RPMI7951 (cell line): ENCODE measurements around the gene DMGDH. TPM values are rescaled to one million over a fixed set of nuclear protein-coding genes. Genes with fewer than 3 reads are reported as not detected.

Experiments used
- DNase-seq: peaks from one replicate; pipeline ENCODE4 v3.0.0-alpha.2; 2012; ENCODE audit warnings: low read depth
- total RNA-seq: library from RNA; depleted of rRNA; stranded (reverse); fragments of >200 nt; shearing (Covaris generic); gene quantifications from 2 replicates; pipeline ENCODE4 v1.2.3, GENCODE V29; 2014

The DMGDH gene
- total RNA-seq, 1 experiment from 2014 or later = not detected

DNA sequence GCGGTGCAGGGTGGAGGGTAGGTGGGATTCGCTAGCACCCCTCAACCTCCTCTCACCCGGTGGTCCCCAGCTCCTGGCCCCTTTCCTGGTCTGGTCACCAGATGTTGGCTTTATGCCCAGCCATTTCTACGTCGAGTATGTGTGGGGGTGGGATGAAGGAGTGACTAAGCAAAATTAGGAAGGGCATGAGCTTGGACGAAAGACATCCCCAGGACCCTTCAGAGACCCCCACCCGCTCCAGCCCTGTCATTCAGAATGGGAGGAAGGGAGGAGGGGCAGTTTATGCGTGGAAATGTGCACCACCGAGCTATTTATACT lies 835 bp upstream of the DMGDH start:
- no peak for DNase-seq

DNA sequence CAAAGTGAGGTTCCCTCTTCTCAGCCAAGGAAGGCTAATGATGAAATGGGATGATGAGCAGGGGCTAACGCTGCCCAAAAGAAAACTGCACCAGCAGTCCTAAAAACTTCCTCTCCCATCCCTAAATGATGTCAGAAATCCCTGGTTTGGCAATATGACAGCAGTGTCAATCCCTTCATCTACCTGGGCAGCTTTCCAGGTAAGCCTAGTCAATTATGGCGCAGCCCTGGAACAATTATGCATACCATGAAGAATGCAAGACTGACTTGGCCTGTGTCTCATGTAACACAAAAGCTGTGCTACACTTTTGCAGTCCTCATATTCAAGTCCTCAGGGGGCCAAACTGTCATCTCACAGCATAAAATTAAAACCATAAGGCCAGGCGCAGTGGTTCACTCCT lies 7.0 kb downstream of the DMGDH start:
- no peak for DNase-seq

DNA sequence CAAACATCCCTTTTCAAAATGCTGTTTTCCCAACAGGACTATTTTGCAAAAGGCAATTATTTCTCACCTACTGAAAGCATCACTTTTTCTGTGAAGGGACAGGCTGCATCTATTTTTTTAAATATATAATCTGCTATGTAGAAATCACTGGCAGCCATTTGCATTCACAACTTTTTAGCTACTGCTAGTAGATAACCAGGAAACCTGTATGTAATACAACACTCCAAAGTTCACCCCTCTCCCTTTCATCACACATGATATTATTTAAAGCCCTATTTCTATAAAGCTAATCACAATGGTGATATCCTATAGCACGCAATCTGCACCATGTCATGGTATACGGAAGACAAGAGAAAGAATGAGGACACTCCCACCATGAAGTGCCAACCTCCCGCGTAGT lies 9.8 kb downstream of the DMGDH start:
- DNase-seq = no peak

DNA sequence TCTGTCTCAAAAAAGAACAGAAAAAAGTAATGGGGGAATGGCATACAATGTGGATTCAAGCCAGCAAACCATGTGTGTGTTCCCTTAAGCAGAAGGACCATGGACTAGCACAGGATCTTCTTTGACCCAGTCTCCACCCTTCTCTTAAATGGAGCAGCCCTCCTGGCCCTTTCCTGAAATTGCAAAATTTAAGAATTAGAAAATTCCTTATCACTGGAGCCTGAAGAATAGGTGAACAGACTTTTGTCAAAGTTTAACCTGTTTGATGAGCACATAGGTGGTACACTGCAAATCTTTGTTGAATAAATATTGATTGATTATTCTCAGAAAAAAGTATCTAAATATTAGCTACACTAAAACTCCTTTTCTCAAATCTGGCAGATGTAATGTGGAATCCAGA lies 12.6 kb downstream of the DMGDH start:
- DNase-seq = no peak

DNA sequence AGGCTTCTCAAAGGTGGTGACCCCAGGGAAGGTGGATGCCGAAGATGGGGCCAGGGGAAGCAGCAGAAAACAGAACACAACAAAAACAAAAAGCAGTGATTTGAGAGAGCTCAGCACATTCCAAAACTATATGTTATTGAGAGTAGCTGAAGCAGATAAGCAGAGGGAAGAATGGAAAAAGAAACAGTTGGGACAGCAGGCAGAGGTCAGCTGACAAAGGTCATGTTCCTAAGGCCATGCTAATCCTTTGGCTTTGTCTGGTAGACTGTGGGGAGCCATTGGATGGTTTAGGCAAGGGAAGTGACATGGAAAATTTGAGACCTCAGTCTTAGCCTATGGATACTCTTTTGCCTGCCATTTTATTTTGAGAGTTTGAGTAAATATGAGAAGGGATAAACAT lies 14.5 kb downstream of the DMGDH start:
- no peak for DNase-seq

GRCh38 chr5:79053321-79053720 lies 16.2 kb downstream of the DMGDH start:
- no peak for DNase-seq

GRCh38 chr5:79050498-79050897 lies 19.0 kb downstream of the DMGDH start:
- no peak for DNase-seq

GRCh38 chr5:79048437-79048836 lies 21.0 kb downstream of the DMGDH start:
- no peak for DNase-seq

DNA sequence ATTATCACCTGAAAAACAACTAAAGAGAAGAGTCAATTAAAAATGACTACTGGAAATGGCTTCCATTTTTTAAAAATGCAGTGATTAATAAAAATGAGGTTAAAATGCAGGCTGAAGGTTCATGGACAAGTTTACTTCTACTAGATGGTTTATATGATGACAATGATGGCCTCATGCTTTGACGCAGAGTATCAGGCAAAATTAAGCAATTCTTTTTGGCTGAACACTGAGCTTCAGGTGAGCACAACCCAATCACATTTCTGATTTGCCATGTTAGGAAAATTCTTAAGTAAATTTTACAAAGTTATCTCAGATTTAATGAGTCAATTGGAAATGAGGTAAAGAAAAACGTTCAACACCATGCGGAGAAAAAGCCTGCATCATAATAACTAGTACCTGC lies 22.3 kb downstream of the DMGDH start:
- no peak for DNase-seq

DNA sequence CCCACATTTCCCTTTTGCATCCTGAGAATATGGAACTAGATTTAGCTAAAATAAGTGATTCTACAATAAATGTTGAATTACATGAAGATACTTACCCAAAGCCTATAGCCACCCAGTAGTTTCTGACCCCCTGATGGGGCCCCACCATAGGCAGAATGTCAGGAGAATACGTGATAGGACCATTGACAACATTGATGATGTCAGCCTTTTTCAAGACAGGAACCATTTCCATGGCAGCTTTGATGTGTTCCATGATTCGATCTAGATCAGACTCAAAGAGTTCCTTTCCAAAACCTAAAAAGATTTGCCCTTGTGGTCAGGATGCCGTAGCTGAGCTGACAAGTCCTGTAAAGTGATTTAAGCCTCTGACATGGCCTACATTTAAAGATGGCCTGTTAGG lies 27.3 kb downstream of the DMGDH start:
- no peak for DNase-seq

DNA sequence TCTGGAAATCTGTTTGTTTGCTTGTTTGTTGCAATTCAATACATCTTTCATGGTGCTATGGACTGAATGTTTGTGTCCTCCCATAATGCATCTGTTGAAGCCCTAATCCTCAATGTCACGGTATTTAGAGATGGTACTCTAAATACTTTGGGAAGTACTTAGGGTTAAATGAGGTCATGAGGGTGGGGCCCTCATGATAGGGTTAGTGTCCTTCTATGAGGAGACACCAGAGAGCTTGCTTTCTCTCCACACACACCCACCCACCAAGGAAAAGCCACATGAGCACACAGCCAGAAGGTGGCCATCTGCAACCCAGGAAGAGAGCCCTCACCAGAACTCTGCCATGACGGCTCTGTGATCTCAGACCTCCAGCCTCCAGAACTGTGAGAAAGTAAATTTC lies 32.7 kb downstream of the DMGDH start:
- no peak for DNase-seq

GRCh38 chr5:79035237-79035636 lies 34.2 kb downstream of the DMGDH start:
- DNase-seq = no peak

GRCh38 chr5:79032782-79033181 lies 36.7 kb downstream of the DMGDH start:
- no peak for DNase-seq

GRCh38 chr5:79032031-79032695 lies 37.3 kb downstream of the DMGDH start:
- DNase-seq = no peak

- no peak for DNase-seq
Measured at GRCh38 chr5:79031485-79031867, 38.0 kb downstream of the DMGDH start.

DNA sequence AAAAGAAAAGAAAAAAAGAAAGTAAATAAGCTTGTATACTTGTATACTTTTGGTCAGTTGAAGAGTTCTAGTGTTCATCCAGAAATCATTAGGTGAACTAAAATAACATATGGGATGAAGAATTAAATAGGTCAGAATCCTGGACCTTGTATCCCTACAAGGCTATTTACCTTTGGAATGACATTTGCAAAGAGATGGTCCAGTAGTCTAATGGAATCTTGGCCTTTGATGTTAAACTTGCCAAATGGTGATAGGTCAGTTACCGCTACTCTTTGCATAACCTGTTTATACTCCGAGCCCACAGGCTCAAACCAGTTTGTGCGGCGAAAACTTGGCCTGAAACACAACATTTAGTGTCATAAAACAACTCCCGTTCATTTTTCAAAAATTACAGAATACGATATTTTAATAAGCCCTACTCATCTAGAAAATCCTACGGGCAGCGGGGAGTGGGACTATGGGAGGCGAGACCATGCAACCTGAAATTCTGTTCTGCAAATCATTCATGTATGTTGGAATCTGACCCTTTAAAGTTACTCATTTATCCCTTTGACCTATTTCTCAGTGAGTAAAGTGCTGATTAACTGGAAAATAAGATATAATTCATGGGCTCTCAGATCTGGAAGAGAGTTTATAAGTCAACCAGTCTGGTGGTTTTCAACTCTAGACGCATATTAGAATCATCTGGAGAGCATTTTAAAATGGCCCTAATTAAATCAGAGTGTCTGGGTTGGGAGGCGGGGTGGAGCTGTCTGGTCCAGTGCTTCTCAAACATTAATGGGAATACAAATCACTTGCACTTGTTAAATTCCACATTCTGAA lies 38.6 kb downstream of the DMGDH start:
- DNase-seq = no peak

GRCh38 chr5:79025054-79025472 lies 44.4 kb downstream of the DMGDH start:
- DNase-seq = peak; percentile 47

DNA sequence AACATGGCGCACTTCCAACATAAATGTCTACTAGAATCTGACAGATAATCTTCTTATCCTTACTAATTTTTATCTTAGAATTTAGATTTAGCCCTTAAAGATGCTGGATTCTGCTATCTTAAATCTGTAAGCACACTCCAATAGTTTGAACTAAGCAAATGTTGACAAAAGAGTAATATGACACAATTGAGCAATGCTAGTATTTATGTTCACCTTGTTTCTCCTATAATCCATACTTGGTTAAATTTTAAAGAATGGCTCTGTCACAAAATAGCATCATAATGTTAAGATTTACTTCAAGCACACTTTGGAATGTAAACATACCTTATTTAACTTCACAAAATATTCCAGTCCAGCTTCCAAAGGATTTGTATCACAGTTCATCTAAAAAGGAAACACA lies 45.5 kb downstream of the DMGDH start:
- no peak for DNase-seq

DNA sequence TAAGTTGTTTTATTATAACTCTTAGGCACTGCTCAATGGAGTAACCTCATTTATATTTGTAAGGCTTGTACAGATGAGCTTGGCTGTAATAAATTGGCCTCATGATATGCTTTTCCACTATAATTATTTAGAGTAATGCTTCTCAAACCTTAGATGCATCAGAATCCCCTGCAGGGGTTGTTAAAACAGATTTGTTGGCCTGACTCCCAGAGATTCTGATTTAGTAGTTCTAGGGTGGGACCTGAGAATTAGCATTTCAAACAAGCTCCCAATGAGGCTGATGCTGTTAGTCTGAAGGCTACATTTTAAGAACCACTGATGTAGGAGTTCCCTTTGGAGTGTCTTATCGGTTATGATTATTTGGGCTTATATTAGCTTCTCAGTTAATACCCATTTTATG lies 46.1 kb downstream of the DMGDH start:
- DNase-seq = no peak

DNA sequence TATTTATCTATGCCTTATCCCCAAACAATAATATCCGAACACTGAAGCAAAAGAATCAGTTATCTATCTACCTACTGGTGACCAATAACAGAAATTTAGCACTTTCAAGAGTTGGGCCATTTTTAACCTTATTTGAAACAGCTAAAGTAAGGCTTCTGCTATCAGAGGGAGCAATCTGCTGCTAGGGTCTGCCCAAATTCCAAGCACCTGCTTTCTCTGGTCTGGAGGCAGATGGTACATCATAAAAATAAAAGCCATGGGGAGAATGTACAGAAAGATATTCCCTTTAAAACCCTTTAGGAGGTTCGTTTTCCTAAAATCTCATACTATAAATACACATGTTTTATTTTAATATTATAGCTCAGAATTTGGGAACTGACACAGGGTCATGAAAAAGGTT lies 46.7 kb downstream of the DMGDH start:
- no peak for DNase-seq

- no peak for DNase-seq
Measured at GRCh38 chr5:79021753-79022152, 47.7 kb downstream of the DMGDH start.

GRCh38 chr5:79020861-79021561 lies 48.5 kb downstream of the DMGDH start:
- peak; percentile 62 for DNase-seq

DNA sequence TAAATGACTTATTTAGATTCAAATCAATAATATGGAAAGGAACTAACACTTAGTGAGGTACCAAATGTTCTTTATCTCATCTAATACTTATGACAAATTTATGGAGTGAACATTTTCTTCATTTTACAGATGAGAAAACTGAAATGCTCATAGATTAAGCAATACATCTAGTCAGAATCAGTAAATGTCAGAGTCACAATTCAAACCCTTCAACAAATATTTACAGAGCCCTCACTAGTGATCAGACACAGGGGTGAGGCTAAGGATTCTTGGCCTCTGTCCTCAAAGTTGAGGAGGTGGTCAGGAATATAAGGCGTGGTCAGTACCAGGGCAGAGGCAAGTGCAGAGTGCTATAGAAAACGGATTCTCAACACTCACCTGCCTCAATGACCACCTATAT lies 54.8 kb downstream of the DMGDH start:
- no peak for DNase-seq
